Caki2 (cell line): Measurements from ENCODE around the gene CFAP210. TPM values are rescaled to one million over a fixed set of nuclear protein-coding genes. Genes with fewer than 3 reads are reported as not detected.
"Not testable (repeated sequence)": the region's sequence is repeated elsewhere in the genome, so short reads cannot be mapped to it uniquely, and the experiment has no call there.

Experiments used
- DNase-seq: peaks from one replicate; pipeline ENCODE4 v3.0.0-alpha.2; 2015; ENCODE audit warnings: low read depth
- in situ Hi-C: cut with HindIII; loops from 2 replicates; pipeline ENCODE4 v1.10.0; 2016; ENCODE audit warnings: low sequenced_read_pairs, low pct_unique_long_range_greater_than_20kb, mixed read lengths
- total RNA-seq: library from RNA; depleted of rRNA; stranded (reverse); fragments of >200 nt; shearing (Covaris generic); gene quantifications from 2 replicates; pipeline ENCODE4 v1.2.3, GENCODE V29; 2014; ENCODE audit warnings: low replicate concordance

The CFAP210 gene
- total RNA-seq, 1 experiment from 2014 or later, result not detected

GRCh38 chr2:169715379-169716237 is 21.4 kb upstream of the CFAP210 start:
- no peak for DNase-seq

GRCh38 chr2:169714699-169715098 is 20.5 kb upstream of the CFAP210 start:
- in situ Hi-C loops, result no loop called here
- no peak for DNase-seq

More at GRCh38 chr2:169715379-169716237, 21.4 kb upstream of the CFAP210 start:
- in situ Hi-C loops, result no loop called here

GRCh38 chr2:169713331-169713730 is 19.1 kb upstream of the CFAP210 start:
- in situ Hi-C loops, result no loop called here
- DNase-seq, result no peak

- DNase-seq, result no peak
- in situ Hi-C loops, result no loop called here
Observed at GRCh38 chr2:169712791-169713227, 18.6 kb upstream of the CFAP210 start.

GRCh38 chr2:169711751-169712509 is 17.7 kb upstream of the CFAP210 start:
- no peak for DNase-seq
- in situ Hi-C loops, result no loop called here

GRCh38 chr2:169709981-169710380 is 15.8 kb upstream of the CFAP210 start:
- in situ Hi-C loops, result no loop called here
- no peak for DNase-seq

GRCh38 chr2:169709331-169709730 is 15.1 kb upstream of the CFAP210 start:
- no peak for DNase-seq
- in situ Hi-C loops, result no loop called here

- no peak for DNase-seq
- in situ Hi-C loops, result no loop called here
Observed at GRCh38 chr2:169707626-169708025, 13.4 kb upstream of the CFAP210 start.

- DNase-seq, result peak; percentile 36
- in situ Hi-C loops, result no loop called here
Observed at GRCh38 chr2:169705927-169706326, 11.7 kb upstream of the CFAP210 start.

- in situ Hi-C loops, result no loop called here
- DNase-seq, result no peak
Observed at GRCh38 chr2:169704160-169704708, 10.0 kb upstream of the CFAP210 start.

- in situ Hi-C loops, result no loop called here
- DNase-seq, result no peak
Observed at GRCh38 chr2:169702996-169703395, 8.8 kb upstream of the CFAP210 start.

GRCh38 chr2:169699173-169699572 is 5.0 kb upstream of the CFAP210 start:
- in situ Hi-C loops, DNase-seq: not testable (repeated sequence)

GRCh38 chr2:169696381-169696780 is 2.2 kb upstream of the CFAP210 start:
- in situ Hi-C loops, result no loop called here

GRCh38 chr2:169694894-169695260 is 672 bp upstream of the CFAP210 start:
- DNase-seq, result no peak
- in situ Hi-C loops, result no loop called here

More at GRCh38 chr2:169696381-169696780, 2.2 kb upstream of the CFAP210 start:
- no peak for DNase-seq

- in situ Hi-C loops, result no loop called here
- no peak for DNase-seq
Observed at GRCh38 chr2:169693360-169693759, 845 bp downstream of the CFAP210 start.

GRCh38 chr2:169692718-169693117 is 1.5 kb downstream of the CFAP210 start:
- DNase-seq, result no peak
- in situ Hi-C loops, result no loop called here

- in situ Hi-C loops, result no loop called here
- DNase-seq, result no peak
Observed at GRCh38 chr2:169690958-169691357, 3.2 kb downstream of the CFAP210 start.

- in situ Hi-C loops, DNase-seq: not testable (repeated sequence)
Observed at GRCh38 chr2:169687943-169688342, 6.3 kb downstream of the CFAP210 start.

- in situ Hi-C loops, result not testable (repeated sequence)
Observed at GRCh38 chr2:169686825-169687224, 7.4 kb downstream of the CFAP210 start.

More at GRCh38 chr2:169686825-169687224, 7.4 kb downstream of the CFAP210 start:
- DNase-seq, result not testable (repeated sequence)
